ENCODE data around the gene ZSWIM8.
"Not testable (repeated sequence)": the region's sequence is repeated elsewhere in the genome, so short reads cannot be mapped to it uniquely, and the experiment has no call there.

Gene ZSWIM8

DNA sequence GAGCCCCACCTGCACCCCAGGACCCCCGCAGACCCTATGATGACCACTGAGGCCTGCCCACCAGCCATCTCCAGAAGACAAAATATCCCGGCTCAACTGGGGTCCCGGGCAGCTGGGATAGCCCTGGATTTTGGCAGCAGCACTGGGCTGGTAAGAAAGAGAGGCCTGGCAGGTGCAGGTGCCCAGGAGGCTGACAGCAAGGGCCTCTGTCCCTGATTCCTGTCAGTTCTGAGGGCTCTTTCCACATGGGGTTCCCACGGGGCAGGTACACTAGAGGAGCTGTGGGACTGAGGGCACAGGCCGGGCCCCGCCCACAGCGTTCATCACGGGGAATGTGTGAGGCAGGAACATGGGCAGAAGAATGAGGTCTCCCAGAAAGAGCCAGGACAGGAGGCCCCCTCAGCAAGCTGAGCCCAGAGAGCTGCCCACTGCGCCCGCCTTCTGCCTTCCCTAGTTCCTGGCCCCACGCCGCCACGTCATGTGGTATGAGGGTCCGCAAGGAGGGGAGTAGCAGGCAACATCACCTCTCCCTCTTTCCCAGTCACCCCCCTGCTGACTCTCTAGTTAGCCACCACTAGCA is 38.8 kb downstream of the ZSWIM8 start:
- ChIA-PET POLR2A (no interaction called here), CTCF (no interaction called here)
- no peak for TF ChIP-seq SUZ12 (IDR thresholded peaks at IDR 0.05)
- no peak for DNase-seq (ENCODE audit: extremely low spot score)

DNA sequence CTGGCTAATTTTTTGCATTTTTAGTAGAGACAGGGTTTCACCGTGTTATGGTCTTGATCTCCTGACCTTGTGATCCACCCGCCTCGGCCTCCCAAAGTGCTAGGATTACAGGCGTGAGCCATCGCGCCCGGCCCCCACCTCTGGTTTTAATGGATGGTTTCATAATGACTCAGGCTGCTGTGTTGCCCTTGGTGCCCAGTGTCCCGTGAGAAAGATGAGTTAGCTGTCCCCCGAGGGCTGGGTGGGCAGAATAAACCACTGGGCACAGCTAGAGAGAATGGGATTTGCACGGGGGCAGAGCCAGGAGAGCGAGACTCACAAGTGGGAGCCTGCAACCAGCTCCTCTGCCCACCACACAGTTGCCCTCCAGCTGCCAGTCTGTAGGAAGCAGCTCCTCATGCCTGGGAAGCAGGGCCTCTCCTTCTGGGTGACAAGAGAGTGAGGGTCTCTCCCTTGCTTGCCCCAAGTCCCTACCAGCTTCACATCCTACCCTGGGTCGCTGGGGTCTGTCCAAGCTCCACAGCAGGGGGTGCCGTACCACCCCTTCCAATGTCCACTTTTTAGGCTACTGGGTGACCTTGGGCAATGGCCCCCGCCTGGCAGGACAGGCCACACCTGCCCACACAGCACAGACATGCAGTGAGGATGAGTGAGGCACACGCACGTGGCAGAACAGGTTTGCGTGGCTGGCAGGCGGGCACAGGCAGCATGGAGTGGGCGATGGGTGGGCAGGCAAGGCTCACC is 42.1 kb downstream of the ZSWIM8 start:
- ChIA-PET POLR2A (no interaction called here), CTCF (interaction anchor here (1.0 kb wide), 1 partner anchor 52 kb away, joined by 7 read pairs; no protein-coding TSS in a partner anchor)
- TF ChIP-seq ELF4 (IDR thresholded peaks at IDR 0.05), result no peak
- no peak for DNase-seq (ENCODE audit: extremely low spot score)

DNA sequence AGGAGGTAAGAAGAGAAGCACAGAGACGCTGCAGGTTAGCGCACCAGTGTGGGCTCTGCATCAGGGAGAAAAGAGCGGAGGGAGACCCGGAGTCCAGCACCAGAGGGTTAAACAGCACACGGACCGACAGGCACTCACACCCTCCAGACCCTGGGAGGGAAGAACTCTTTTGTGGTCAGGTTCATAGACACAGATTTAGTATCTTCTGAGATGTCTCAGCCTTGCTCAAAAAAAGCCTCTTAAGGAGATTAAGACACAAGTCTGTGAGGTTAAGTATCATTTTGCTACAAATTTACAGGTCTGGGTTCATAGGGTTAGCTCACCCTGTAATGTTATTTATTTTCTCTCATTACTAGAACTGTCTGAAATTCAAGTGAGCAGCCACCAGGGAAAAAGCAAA is 42.8 kb downstream of the ZSWIM8 start:
- no peak for DNase-seq (ENCODE audit: extremely low spot score)
- no peak for TF ChIP-seq HDGF (IDR thresholded peaks at IDR 0.05; ENCODE audit: borderline replicate concordance)
- TF ChIP-seq BHLHE40 (IDR thresholded peaks at IDR 0.05; ENCODE audit: borderline replicate concordance), result no peak
- TF ChIP-seq ARNT (IDR thresholded peaks at IDR 0.05), result no peak
- TF ChIP-seq SUZ12 (IDR thresholded peaks at IDR 0.05), result no peak
- TF ChIP-seq L3MBTL2 (conservative IDR thresholded peaks at IDR 0.05), result no peak
- TF ChIP-seq, protein P1, sequence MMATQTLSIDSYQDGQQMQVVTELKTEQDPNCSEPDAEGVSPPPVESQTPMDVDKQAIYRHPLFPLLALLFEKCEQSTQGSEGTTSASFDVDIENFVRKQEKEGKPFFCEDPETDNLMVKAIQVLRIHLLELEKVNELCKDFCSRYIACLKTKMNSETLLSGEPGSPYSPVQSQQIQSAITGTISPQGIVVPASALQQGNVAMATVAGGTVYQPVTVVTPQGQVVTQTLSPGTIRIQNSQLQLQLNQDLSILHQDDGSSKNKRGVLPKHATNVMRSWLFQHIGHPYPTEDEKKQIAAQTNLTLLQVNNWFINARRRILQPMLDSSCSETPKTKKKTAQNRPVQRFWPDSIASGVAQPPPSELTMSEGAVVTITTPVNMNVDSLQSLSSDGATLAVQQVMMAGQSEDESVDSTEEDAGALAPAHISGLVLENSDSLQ (IDR thresholded peaks at IDR 0.05), result no peak
- TF ChIP-seq NFRKB (IDR thresholded peaks at IDR 0.05), result no peak
- TF ChIP-seq FOXK2 (IDR thresholded peaks at IDR 0.05), result no peak
- TF ChIP-seq FOXM1 (IDR thresholded peaks at IDR 0.05; ENCODE audit: borderline replicate concordance), result no peak
- TF ChIP-seq FOXA1 (IDR thresholded peaks at IDR 0.05), result no peak
- TF ChIP-seq TARDBP (IDR thresholded peaks at IDR 0.05), result no peak
- no peak for TF ChIP-seq CTBP1 (IDR thresholded peaks at IDR 0.05; ENCODE audit: borderline replicate concordance)
- TF ChIP-seq ZNF384 (IDR thresholded peaks at IDR 0.05), result no peak
- TF ChIP-seq LEF1 (IDR thresholded peaks at IDR 0.05; ENCODE audit: borderline replicate concordance), result no peak
- no peak for TF ChIP-seq ELF4 (IDR thresholded peaks at IDR 0.05)
- no peak for TF ChIP-seq SP1 (IDR thresholded peaks at IDR 0.05)
- ChIA-PET POLR2A (no interaction called here), CTCF (no interaction called here)

DNA sequence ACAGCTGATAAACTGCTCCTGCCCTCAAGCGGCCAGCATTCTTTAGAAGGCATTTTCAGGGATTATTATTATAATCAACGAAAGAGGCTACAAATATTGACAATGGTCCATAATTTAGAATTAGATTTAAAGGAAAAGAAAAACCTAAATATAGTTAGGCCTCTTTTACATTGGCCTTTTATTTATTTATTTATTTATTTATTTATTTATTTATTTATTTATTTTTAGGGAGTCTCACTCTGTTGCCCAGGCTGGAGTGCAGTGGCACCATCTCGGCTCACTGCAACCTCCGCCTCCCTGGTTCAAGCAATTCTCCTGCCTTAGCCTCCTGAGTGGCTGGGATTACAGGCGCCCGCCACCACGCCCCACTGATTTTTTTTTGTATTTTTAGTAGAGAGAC is 43.7 kb downstream of the ZSWIM8 start:
- POLR2A ChIA-PET; CTCF ChIA-PET; DNase-seq (ENCODE audit: extremely low spot score): not testable (repeated sequence)

DNA sequence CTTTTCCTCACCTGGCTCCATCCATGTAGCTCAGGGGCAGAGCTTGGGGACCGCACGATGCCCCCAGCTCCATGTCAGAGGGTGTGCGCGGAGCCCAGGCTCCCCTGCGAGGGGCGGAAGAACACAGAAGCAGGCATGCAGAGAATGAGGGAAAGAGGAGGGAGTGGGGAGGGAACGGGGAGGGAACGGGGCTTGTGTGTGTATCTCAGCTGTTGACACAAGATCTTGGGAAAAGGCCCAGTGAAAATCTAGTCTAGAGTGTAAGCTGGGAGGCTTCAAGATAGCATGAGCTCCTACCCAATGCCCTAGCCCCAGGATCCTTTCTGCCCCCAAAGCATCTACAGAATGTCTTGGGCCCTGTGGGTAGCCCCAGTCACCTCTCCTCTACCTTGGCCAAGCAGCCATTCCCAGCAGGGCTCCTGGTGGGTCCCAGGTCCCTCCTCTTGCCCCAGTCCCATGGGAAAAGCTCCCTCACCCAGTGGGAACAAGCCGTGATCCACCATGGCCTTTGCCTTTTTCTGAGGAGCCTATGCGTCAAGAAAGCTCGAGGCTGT is 51.1 kb downstream of the ZSWIM8 start:
- TF ChIP-seq ELF4 (IDR thresholded peaks at IDR 0.05) (no peak), TARDBP (IDR thresholded peaks at IDR 0.05) (no peak), FOXM1 (IDR thresholded peaks at IDR 0.05; ENCODE audit: borderline replicate concordance) (no peak), SP1 (IDR thresholded peaks at IDR 0.05) (no peak), ARNT (IDR thresholded peaks at IDR 0.05) (no peak), FOXK2 (IDR thresholded peaks at IDR 0.05) (no peak), FOXA1 (IDR thresholded peaks at IDR 0.05) (no peak), CTBP1 (IDR thresholded peaks at IDR 0.05; ENCODE audit: borderline replicate concordance) (no peak), L3MBTL2 (conservative IDR thresholded peaks at IDR 0.05) (no peak), LEF1 (IDR thresholded peaks at IDR 0.05; ENCODE audit: borderline replicate concordance) (no peak), HDGF (IDR thresholded peaks at IDR 0.05; ENCODE audit: borderline replicate concordance) (no peak)
- TF ChIP-seq, protein P1 (IDR thresholded peaks at IDR 0.05), result no peak
- no peak for DNase-seq (ENCODE audit: extremely low spot score)
- POLR2A ChIA-PET, result no interaction called here
- CTCF ChIA-PET, result no interaction called here

DNA sequence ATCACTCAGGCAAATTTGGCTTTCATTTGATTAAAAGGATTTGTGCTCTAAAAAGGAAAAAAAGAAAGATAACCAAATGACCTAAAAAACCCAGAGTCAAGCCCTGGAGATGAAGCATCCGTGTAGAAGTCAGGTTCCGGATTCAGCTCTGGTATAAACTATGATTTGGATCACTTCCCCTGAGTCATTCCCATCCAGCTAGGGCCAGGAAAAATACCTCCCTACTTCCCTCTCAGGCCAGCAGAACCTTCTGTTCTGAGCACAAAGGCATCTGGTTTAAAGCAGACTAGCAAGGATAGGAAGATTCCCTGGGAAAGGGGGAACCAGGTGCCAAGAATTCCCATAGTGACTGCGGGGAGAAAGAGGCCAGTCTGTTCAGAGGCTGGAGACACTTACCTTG is 51.7 kb downstream of the ZSWIM8 start:
- no peak for DNase-seq (ENCODE audit: extremely low spot score)
- ChIA-PET POLR2A (no interaction called here), CTCF (no interaction called here)
- TF ChIP-seq ARNT (IDR thresholded peaks at IDR 0.05) (no peak), TARDBP (IDR thresholded peaks at IDR 0.05) (no peak), SUZ12 (IDR thresholded peaks at IDR 0.05) (no peak), ZNF384 (IDR thresholded peaks at IDR 0.05) (no peak), ELF4 (IDR thresholded peaks at IDR 0.05) (no peak), L3MBTL2 (conservative IDR thresholded peaks at IDR 0.05) (no peak), LEF1 (IDR thresholded peaks at IDR 0.05; ENCODE audit: borderline replicate concordance) (no peak), CTBP1 (IDR thresholded peaks at IDR 0.05; ENCODE audit: borderline replicate concordance) (no peak), BHLHE40 (IDR thresholded peaks at IDR 0.05; ENCODE audit: borderline replicate concordance) (no peak), SP1 (IDR thresholded peaks at IDR 0.05) (no peak), FOXM1 (IDR thresholded peaks at IDR 0.05; ENCODE audit: borderline replicate concordance) (no peak), NFRKB (IDR thresholded peaks at IDR 0.05) (no peak), FOXK2 (IDR thresholded peaks at IDR 0.05) (no peak), FOXA1 (IDR thresholded peaks at IDR 0.05) (no peak), HDGF (IDR thresholded peaks at IDR 0.05; ENCODE audit: borderline replicate concordance) (no peak)
- TF ChIP-seq, protein P1 (IDR thresholded peaks at IDR 0.05), result no peak

All from HEK293T (cell line).